Hippocampal formation (tissue), 2 donors: ENCODE results near the gene TH.

Source experiments
- DNase-seq, 2 donors: peaks; one replicate each; lab custom pipeline; 2025; lab: John Stamatoyannopoulos, UW

TH gene

GRCh38 chr11:2208691-2209369 lies 37.2 kb upstream of the TH start:
- DNase-seq = no peak

GRCh38 chr11:2207773-2208621 lies 36.4 kb upstream of the TH start:
- DNase-seq = no peak

- no peak for DNase-seq
These were observed 35.6 kb upstream of the TH start for GRCh38 chr11:2207212-2207611.

- no peak for DNase-seq
These were observed 34.5 kb upstream of the TH start for GRCh38 chr11:2205981-2206690.

- DNase-seq = no peak
These were observed 33.7 kb upstream of the TH start for GRCh38 chr11:2205214-2205720.

GRCh38 chr11:2204361-2205213 lies 33.0 kb upstream of the TH start:
- no peak for DNase-seq

GRCh38 chr11:2203440-2204259 lies 32.0 kb upstream of the TH start:
- no peak for DNase-seq

- DNase-seq = no peak
These were observed 31.4 kb upstream of the TH start for GRCh38 chr11:2202900-2203439.

- no peak for DNase-seq
These were observed 30.7 kb upstream of the TH start for GRCh38 chr11:2202071-2202899.

- DNase-seq = no peak
These were observed 29.9 kb upstream of the TH start for GRCh38 chr11:2201542-2201941.

GRCh38 chr11:2200957-2201519 lies 29.4 kb upstream of the TH start:
- DNase-seq = no peak

- no peak for DNase-seq
These were observed 28.9 kb upstream of the TH start for GRCh38 chr11:2200536-2200935.

- no peak for DNase-seq
These were observed 28.1 kb upstream of the TH start for GRCh38 chr11:2199466-2200341.

- no peak for DNase-seq
These were observed 27.2 kb upstream of the TH start for GRCh38 chr11:2198621-2199365.

GRCh38 chr11:2197771-2198520 lies 26.3 kb upstream of the TH start:
- no peak for DNase-seq

GRCh38 chr11:2196970-2197770 lies 25.6 kb upstream of the TH start:
- DNase-seq = peak; percentile 8 to 23
